ENCODE results near the gene CBLL2. TPM values are rescaled to one million over a fixed set of nuclear protein-coding genes. Genes with fewer than 3 reads are reported as not detected.
A peak's percentile ranks its signal among the peaks of the same experiment; 100 is the strongest.

The CBLL2 gene
- total RNA-seq, 1 experiment from 2014 or later, result not detected

DNA sequence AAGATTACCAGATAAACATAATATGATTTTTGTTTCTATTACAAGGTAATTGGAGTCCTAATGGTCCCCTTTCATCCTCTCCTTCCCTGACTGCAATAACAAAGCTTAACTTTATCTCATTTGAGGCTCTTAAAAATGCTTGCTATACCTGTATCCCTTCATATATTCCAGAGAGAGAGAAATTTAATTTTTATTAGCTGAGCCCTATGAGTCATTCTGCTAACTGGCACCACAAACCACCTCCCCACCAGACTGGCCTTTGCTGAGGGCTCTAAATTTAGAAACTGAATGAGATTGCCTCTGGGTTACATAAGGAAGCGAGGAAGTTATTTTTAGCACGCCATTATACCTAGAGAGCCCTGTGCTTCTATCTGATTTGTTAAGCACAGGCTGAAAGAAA lies 27.4 kb downstream of the CBLL2 start:
- Mint-ChIP-seq H3K27me3 (ENCODE audit: unreplicated experiment) (no peaks in the 10 kb centered on the region), H3K9me3 (ENCODE audit: low read depth, unreplicated experiment) (no peaks in the 10 kb centered on the region), H3K4me3 (ENCODE audit: low read depth, unreplicated experiment) (no peak overlapping the region), H3K36me3 (ENCODE audit: insufficient read depth, unreplicated experiment) (no peaks in the 10 kb centered on the region), H3K4me1 (ENCODE audit: low read depth, unreplicated experiment) (peaks cover 10% of the 10 kb centered on the region), H3K27ac (ENCODE audit: unreplicated experiment) (no peak overlapping the region)
- BruUV-seq (replicated peaks), result no TSS peak
- CTCF ChIA-PET, result interaction anchor here (1.1 kb wide), 1 partner anchor 14 kb away, joined by 4 read pairs; no protein-coding TSS in a partner anchor
- TF ChIP-seq, protein P1, sequence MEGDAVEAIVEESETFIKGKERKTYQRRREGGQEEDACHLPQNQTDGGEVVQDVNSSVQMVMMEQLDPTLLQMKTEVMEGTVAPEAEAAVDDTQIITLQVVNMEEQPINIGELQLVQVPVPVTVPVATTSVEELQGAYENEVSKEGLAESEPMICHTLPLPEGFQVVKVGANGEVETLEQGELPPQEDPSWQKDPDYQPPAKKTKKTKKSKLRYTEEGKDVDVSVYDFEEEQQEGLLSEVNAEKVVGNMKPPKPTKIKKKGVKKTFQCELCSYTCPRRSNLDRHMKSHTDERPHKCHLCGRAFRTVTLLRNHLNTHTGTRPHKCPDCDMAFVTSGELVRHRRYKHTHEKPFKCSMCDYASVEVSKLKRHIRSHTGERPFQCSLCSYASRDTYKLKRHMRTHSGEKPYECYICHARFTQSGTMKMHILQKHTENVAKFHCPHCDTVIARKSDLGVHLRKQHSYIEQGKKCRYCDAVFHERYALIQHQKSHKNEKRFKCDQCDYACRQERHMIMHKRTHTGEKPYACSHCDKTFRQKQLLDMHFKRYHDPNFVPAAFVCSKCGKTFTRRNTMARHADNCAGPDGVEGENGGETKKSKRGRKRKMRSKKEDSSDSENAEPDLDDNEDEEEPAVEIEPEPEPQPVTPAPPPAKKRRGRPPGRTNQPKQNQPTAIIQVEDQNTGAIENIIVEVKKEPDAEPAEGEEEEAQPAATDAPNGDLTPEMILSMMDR (IDR thresholded peaks at IDR 0.05; ENCODE audit: unreplicated experiment), result no peak
- intact Hi-C loops (cut with micrococcal nuclease; ENCODE audit: unreplicated experiment), result no loop called here
- peak; percentile 1 for DNase-seq

DNA sequence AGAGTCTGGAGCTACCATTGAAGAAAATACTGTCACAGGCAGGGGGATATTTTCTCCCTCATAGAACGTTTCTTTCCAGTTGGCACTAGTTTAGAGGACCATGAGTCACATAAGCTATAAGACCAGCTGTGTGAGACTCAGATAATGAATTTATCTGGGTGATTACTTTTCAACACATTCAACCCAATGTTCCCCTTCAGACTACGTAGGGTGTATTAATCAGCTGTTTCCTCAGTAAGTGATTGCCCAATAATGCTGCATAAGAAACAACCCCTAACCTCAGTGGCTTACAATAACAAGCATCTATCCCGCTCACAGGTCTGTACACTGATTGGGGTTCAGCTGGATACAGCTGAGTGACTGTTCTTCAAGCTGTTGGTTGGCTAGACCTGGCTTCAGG lies 38.1 kb downstream of the CBLL2 start:
- CTCF ChIA-PET, result no interaction called here
- Mint-ChIP-seq H3K4me3 (ENCODE audit: low read depth, unreplicated experiment) (no peak overlapping the region), H3K36me3 (ENCODE audit: insufficient read depth, unreplicated experiment) (no peaks in the 10 kb centered on the region), H3K4me1 (ENCODE audit: low read depth, unreplicated experiment) (no peaks in the 10 kb centered on the region), H3K27ac (ENCODE audit: unreplicated experiment) (no peak overlapping the region), H3K9me3 (ENCODE audit: low read depth, unreplicated experiment) (no peaks in the 10 kb centered on the region), H3K27me3 (ENCODE audit: unreplicated experiment) (peaks cover 38% of the 10 kb centered on the region)
- no peak for DNase-seq
- intact Hi-C loops (cut with micrococcal nuclease; ENCODE audit: unreplicated experiment), result no loop called here
- BruUV-seq (replicated peaks), result no TSS peak
- TF ChIP-seq, protein P1 (IDR thresholded peaks at IDR 0.05; ENCODE audit: unreplicated experiment), result no peak

DNA sequence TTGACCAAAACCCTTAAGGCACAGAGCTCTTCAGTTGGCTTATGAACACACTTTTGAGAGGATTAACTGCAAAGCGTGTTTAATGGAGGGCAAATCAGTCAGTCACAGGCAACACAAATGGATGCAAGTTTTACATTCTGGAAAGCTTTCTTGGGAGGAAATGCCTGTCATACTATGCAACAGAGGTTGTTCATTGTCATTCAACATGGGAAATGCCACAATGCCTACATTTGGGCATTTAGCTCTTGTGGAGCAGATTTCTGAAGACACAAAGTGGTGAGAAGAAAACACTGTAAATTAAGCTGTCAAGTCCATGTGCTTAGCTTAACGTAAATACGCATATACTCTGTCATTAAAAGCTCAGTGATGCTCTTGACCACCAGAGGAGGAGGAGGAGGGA lies 41.1 kb downstream of the CBLL2 start:
- H3K27ac Mint-ChIP-seq (ENCODE audit: unreplicated experiment), result no peak overlapping the region
- DNase-seq, result no peak
- TF ChIP-seq, protein P1 (IDR thresholded peaks at IDR 0.05; ENCODE audit: unreplicated experiment), result no peak
- H3K4me3 Mint-ChIP-seq (ENCODE audit: low read depth, unreplicated experiment), result no peak overlapping the region
- CTCF ChIA-PET, result interaction anchor here (1.3 kb wide), 1 partner anchor 14 kb away, joined by 4 read pairs; no protein-coding TSS in a partner anchor
- BruUV-seq (replicated peaks), result no TSS peak
- H3K9me3 Mint-ChIP-seq (ENCODE audit: low read depth, unreplicated experiment), result no peaks in the 10 kb centered on the region
- intact Hi-C loops (cut with micrococcal nuclease; ENCODE audit: unreplicated experiment), result no loop called here
- H3K27me3 Mint-ChIP-seq (ENCODE audit: unreplicated experiment), result peaks cover 23% of the 10 kb centered on the region
- no peaks in the 10 kb centered on the region for H3K36me3 Mint-ChIP-seq (ENCODE audit: insufficient read depth, unreplicated experiment)
- H3K4me1 Mint-ChIP-seq (ENCODE audit: low read depth, unreplicated experiment), result no peaks in the 10 kb centered on the region

DNA sequence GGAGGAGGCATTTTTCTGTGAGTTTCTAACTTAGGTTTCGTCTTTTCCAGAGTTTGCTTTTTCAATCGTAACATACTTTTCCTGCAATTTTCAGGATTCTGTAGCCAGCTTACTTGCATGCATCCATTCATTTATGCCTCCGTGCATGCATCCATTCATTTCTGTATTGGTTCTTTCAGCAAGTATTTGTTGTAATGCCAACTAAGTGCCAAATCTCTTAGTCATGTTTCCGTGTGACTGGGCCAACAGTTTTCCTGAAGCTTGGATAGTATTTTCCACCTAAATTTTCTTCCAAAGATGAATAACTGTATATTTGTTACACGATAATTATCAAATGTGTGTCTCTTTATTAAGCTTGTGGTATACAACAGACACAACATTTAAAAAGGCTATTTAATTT lies 41.5 kb downstream of the CBLL2 start:
- Mint-ChIP-seq H3K9me3 (ENCODE audit: low read depth, unreplicated experiment) (no peaks in the 10 kb centered on the region), H3K27me3 (ENCODE audit: unreplicated experiment) (peaks cover 19% of the 10 kb centered on the region), H3K4me3 (ENCODE audit: low read depth, unreplicated experiment) (no peak overlapping the region), H3K4me1 (ENCODE audit: low read depth, unreplicated experiment) (no peaks in the 10 kb centered on the region), H3K27ac (ENCODE audit: unreplicated experiment) (no peak overlapping the region), H3K36me3 (ENCODE audit: insufficient read depth, unreplicated experiment) (no peaks in the 10 kb centered on the region)
- CTCF ChIA-PET, result interaction anchor here (1.3 kb wide), 1 partner anchor 14 kb away, joined by 4 read pairs; no protein-coding TSS in a partner anchor
- no TSS peak for BruUV-seq (replicated peaks)
- TF ChIP-seq, protein P1 (IDR thresholded peaks at IDR 0.05; ENCODE audit: unreplicated experiment), result no peak
- intact Hi-C loops (cut with micrococcal nuclease; ENCODE audit: unreplicated experiment), result no loop called here
- DNase-seq, result no peak

Data from Calu3 (cell line).